Stimulated activated CD4-positive, alpha-beta T cell treated with anti-CD3 and anti-CD28 coated beads, Interleukin-15, amount 100 ng/mL, for 24 hours (primary cell): ENCODE measurements around the gene ZNF821.
A peak's percentile ranks its signal among the peaks of the same experiment; 100 is the strongest.
"Not testable (repeated sequence)": the region's sequence is repeated elsewhere in the genome, so short reads cannot be mapped to it uniquely, and the experiment has no call there.

ENCODE experiments used
- DNase-seq: peaks from one replicate; pipeline ENCODE4 v3.0.0-alpha.2; 2020

Gene ZNF821

GRCh38 chr16:71902656-71903365 is 18.8 kb upstream of the ZNF821 start:
- no peak for DNase-seq

DNA sequence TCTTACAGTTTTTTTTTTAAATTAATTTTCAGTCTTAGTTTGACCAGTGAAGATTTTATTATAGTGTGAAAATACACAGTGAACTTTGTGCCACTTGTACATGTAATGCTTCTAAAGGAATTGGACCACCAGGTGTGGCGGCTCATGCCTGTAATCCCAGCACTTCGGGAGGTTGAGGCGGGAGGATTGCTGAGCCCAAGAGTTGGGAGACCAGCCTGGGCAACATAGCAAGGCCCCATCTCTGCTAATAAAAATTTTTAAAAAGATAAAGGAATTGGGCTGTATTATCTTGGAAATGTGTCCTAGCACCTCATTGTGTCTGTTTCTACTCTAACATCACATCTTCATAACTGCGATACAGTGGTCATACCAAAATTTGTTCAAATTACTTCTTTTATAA is 15.2 kb upstream of the ZNF821 start:
- no peak for DNase-seq

- DNase-seq: no peak
Measured at GRCh38 chr16:71896764-71897368, 12.9 kb upstream of the ZNF821 start.

- DNase-seq: peak; percentile 48
Measured at GRCh38 chr16:71895679-71896365, 11.8 kb upstream of the ZNF821 start.

DNA sequence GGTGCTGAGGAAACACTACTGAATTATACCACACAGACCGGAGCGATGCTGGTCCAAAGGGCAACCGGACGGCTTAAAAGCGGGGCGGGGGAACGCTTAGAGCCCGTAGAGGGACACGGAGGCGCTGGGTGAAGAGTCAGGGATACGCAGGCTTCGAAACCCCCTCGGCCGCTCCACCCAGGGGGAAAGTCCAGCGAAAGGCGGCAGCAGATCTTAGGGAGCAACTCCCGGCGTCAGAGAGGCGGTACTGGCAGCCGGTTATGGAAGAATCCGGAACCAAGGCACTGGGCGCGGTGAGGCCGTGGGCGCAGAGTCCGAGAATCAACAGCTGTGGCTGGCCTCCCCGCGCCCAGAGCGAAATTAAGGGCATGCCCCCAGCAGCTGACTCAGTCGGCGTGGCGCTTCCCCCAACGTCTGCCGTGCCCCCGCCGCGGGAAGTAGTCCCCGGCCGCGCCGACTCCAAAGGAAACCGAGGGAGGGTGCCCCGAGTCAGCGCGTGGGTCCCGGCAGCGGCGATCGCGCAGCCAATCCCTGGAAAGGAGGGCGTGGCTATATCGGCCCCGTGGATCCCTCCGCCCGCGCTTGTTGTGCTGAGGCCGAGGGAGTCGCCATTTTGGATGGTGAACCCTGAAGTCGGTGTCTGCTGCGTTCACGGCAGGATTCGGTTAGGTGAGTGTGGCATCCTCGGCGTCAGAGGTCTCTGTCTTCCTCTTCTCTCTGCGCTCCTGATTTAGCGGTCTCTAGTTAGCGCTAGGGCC is 11.1 kb upstream of the ZNF821 start, which contains the start of gene IST1:
Gene IST1 (plus strand): TSS at position 611 of the 758 bp plus-strand sequence. CDS start 20,110 bp downstream, outside the sequence.
- peak; percentile 99 for DNase-seq

DNA sequence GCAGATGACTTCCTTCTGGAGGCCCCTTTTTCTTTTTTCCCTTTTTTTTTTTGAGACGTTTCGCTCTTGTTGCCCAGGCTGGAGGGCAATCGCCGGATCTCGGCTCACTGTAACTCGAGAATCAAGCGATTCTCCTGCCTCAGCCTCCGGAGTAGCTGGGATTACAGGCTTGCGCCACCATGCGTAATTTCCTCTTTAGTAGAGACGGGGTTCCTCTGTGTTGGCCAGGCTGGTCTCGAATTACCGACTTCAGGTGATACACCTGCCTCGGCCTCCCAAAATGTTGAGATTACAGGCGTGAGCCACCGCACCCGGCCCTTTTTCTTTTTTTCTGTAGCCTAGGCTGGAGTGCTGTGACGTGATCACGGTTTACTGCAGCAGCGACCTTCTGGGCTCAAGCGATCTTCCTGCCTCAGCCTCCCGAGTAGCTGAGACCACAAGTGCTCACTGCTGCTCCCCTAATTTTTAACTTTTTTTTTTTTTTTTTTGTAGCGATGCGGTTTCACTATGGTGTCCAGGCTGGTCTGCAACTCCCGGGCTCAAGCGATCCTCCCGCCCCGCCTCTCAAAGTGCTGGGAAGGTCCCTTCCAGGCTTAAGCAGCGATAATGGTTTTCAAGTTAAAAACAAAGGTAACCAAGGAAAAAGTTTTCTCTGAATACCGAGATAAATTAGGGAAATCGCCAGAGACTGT is 10.4 kb upstream of the ZNF821 start:
- peak; percentile 54 for DNase-seq

DNA sequence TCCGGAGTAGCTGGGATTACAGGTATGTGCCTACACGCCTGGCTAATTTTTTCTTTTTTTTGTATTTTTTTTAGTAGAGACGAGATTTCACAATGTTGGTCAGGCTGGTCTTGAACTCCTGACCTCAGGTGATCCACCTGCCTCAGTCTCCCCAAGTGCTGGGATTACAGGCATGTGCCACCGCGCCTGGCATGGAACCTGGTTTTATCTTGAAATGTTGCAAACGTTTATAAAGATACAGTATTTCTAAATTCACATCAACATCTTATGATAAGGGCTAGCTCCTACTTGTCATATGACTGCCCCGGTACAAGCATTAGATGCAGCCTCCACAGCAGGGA is 9.9 kb upstream of the ZNF821 start:
- no peak for DNase-seq

DNA sequence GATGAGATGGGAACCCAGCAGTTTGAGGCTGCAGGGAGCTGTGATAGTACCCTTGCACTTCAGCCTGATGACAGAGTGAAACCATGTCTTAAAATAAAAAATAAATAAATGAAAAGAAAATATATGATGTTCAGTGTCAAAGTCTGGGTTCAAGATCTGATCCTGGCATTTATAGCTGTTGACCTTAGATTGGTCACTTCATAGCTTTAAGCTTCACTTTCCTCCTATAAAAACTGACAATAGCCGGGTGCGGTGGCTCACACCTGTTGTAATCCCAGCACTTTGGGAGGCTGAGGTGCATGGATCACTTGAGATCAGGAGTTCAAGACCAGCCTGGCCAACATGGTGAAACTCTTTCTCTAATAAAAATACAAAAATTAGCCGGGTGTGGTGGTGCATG is 5.2 kb upstream of the ZNF821 start:
- DNase-seq: no peak

- no peak for DNase-seq
Measured at GRCh38 chr16:71885261-71885650, 1.3 kb upstream of the ZNF821 start.

DNA sequence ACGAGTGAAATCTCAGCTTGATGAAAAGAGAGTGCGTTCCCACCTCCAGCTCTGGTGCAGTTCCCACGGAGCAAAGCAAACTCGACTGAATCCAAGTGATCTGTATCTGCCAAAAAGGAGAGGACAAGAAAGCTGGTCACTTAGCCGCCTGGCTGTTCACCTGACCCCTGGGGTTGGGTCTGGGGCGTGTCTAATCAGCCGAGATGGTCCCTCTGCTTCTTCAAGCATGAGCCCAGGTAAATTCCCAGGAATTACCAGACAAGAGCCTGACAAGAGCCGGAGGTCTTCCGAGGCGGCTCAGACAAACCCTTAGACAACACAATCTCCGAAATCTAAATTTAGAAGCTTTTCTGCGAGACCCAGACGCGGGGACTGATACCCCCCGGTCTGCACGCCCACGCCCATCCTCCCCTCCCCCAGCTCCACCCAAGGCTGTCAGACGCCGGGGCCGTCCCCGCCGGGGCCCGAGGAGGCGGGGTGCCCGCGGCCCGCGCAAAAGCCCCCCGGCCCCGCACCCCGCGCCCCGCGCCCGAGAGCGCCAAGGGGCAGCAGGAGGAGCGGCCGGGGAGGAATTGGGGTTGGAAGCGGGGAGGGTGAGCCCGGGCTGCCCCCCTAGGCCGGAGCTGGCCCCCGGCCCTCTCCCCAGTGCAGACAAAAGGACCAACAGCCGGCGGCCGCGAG is 674 bp downstream of the ZNF821 start:
- DNase-seq: peak; percentile 63

DNA sequence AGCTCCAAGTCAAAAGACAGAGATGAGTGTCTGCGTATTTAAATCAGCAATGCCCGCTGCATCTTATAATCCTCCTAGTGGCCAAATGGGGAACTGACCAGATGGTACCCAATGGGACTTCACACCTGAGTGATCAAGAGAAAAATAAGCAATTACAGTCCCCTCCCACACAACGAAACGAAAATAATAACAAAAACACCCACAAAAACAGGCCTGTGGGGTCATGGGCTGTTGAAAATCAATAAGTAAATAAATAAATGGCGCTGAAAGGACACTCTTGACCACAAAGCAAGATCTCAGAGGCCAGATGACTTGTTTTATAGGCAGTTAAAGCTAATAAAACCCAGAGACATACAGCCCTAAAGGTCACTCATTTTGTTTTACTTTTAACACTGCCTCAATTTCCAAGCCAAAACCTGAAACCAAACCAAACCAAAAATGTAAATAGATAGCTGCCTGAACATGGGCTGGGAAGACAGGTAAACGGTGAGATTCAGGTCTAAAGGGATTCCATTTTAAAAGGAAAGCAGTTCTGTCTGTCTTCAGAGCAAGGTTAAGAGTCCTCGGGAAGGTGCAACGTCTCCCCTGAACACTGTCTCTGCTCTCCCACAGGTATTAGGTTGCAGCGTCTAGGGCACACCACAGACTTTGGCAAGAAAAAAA is 1.3 kb downstream of the ZNF821 start:
- peak; percentile 83 for DNase-seq

- DNase-seq: no peak
Measured at GRCh38 chr16:71880176-71880575, 3.8 kb downstream of the ZNF821 start.

- DNase-seq: no peak
Measured at GRCh38 chr16:71878911-71879310, 5.1 kb downstream of the ZNF821 start.

DNA sequence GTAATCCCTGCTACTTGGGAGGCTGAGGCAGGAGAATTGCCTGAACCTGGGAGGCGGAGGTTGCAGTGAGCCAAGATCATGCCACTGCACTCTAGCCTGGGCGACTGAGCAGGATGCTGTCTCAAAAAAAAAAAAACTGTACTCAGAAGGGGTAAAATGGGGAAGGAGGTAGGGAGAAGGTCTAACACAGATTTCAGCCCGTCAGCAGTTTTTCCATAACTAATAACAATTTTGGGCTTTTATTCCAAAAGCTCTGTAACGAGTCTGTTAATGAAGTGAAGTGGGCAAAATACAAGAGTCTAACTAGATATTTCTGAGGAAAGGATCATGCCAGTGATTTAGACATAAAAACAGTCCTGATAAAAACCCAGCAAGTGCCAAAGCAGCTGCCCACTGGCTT is 10.8 kb downstream of the ZNF821 start:
- no peak for DNase-seq

DNA sequence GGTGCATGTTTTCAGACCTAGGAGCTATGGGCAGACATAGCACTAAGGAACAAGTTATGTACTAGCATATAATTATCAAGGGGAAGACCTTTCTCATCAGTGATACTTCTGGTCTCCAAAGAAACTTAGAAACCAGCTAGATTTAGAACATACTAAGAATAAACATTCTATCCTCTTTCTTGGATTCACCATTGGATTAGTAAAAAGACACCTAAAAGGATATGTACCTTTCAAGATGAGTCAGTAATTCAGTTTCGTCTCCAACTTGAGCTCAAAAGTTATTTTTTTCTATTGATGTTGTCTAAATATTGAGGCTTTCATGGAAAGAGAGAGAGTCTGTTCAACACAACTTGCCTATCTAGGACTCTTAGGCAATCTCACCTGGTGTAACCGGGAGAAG is 13.2 kb downstream of the ZNF821 start:
- no peak for DNase-seq

- DNase-seq: no peak
Measured at GRCh38 chr16:71869089-71869488, 14.9 kb downstream of the ZNF821 start.

- no peak for DNase-seq
Measured at GRCh38 chr16:71867939-71868338, 16.0 kb downstream of the ZNF821 start.

GRCh38 chr16:71867175-71867574 is 16.8 kb downstream of the ZNF821 start:
- DNase-seq: not testable (repeated sequence)

DNA sequence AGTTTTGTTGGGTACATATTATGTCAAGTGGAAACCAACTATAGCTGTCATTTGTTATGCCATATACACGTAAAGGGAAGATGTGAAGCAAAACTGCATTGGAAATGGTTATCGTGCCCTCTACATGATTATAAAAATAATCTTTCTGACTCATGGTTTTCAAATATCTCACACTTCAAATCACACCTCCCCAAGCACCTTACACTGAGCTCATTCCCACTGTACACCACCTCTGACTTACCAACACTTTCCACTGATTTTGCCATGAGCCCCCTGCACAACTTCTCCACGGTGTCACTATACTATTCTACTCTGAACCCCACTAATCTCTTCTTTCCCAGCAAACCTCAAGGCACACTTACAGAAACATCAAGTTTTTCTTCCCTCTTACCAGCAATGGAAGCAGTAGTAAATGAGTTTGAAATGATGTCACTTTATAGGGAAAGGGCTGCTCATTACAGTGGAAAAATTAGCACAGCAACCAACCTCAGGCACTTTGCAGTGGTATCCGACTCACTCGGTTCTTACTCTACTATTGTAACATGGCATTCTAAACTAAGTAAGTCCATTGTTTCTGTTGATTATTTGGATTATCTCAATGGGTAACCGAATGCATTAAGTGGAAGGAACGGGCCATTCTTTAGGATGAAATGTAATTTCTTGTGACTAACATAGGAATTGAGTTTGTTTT is 18.7 kb downstream of the ZNF821 start:
- DNase-seq: no peak

GRCh38 chr16:71863995-71864394 is 20.0 kb downstream of the ZNF821 start:
- no peak for DNase-seq
